ENCODE data around the gene AOC1.
A peak's percentile ranks its signal among the peaks of the same experiment; 100 is the strongest.

The AOC1 gene

GRCh38 chr7:150890853-150891584 is 38.7 kb downstream of the AOC1 start:
- no peak for TF ChIP-seq CTCF (IDR thresholded peaks at IDR 0.05; ENCODE audit: low read depth, low read length)
- H3K4me3 ChIP-seq (ENCODE audit: low read depth, low read length) = no peak overlapping the region

- no peak overlapping the region for H3K4me3 ChIP-seq (ENCODE audit: low read depth, low read length)
- no peak for TF ChIP-seq CTCF (IDR thresholded peaks at IDR 0.05; ENCODE audit: low read depth, low read length)
These were observed 39.4 kb downstream of the AOC1 start for GRCh38 chr7:150891740-150892139.

DNA sequence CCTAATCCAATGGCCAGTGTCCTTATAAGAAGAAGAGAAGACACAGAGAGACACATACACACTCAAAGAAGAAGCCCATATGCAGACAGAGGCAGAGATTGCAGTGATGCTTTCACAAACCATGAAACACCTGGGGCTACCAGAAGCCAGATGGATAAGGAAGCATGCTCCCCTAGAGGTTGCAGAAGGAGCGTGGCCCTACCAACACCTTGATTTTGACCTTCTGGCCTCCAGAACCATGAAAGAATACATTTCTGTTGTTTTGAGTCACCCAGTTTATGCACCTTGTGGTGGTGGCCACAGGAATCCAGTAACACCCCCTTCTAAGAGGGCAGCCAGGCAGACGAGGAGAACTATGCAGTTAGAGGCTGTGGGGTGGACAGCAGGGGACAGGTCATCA is 43.5 kb downstream of the AOC1 start:
- no peak overlapping the region for H3K4me3 ChIP-seq (ENCODE audit: low read depth, low read length)
- TF ChIP-seq CTCF (IDR thresholded peaks at IDR 0.05; ENCODE audit: low read depth, low read length) = no peak

GRCh38 chr7:150896562-150897209 is 44.4 kb downstream of the AOC1 start:
- no peak overlapping the region for H3K4me3 ChIP-seq (ENCODE audit: low read depth, low read length)
- TF ChIP-seq CTCF (IDR thresholded peaks at IDR 0.05; ENCODE audit: low read depth, low read length) = no peak

DNA sequence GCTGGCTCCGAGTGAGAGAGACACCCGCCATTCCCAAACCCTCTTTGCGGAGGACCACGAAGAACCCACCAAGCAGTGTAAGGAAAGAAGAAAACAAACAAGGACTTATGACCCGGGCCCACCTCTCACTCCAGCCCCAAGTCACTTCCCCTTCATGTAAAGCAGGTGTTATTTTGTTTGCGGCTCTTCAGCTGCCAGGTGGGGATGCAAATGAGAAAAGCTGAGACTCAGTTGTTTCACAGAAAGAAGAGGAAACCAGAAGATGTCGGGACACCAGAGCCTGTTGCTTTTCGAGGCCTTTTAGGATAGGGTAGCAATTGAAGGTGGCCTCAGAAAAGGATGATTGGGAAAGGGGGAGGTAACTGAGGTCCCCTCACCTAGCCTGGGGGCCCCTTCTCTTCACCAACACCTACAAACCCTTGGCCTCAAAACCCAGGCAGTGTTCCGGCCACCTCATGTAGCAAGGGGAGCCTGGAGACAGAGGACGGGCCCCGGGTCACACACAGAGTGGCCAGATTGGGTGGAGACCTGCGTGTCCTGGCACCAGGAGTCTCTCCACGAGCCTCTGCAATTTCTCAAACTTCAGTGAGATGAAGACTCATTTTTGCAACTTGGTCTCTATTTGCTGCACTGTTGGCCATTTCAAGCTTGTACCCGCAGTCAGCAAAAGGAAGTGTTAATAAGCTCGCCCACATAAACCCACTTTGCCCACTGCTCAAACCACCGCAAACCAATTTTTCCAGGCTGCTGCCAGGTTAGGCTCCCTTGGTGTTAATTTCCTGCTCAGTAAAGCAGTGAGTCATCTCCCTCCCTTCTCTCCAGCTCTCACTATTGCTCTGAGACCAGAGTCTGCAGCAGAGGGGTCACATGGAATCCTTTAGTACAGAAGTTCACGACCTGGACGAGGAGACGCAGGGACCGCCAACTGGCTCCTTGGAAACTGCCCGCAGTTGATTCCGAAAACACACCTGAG is 45.5 kb downstream of the AOC1 start:
- TF ChIP-seq CTCF (IDR thresholded peaks at IDR 0.05; ENCODE audit: low read depth, low read length) = no peak
- no peak overlapping the region for H3K4me3 ChIP-seq (ENCODE audit: low read depth, low read length)

DNA sequence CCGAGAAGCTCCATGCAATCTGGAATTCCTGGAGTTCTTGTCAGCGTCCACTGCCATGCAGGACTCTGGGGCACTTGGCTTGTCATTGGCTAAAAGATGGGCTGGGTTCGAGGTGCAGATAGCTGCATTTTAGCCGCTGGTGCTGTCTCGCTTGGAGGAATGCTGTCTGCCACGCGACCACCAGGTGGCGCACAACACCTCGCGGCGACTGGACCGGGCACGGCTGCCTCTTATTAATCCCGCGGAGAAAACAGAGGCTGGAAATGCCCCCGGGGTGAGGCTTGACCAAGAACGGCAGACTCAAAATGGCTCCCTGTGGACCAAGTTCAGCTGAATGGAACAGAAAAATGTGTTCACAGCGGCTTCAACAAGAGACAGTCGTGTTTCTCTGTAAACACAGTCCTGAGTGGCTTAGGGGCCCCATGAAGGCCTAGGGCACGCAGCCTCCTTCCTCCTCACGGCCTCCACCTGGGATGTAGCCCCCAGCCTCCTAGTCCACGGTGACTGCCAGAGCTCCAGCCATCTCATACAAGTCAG is 46.2 kb downstream of the AOC1 start:
- peak; percentile 80 for TF ChIP-seq CTCF (IDR thresholded peaks at IDR 0.05; ENCODE audit: low read depth, low read length)
- H3K4me3 ChIP-seq (ENCODE audit: low read depth, low read length) = no peak overlapping the region

All from WI38 (cell line).